HepG2 (cell line): ENCODE data around the gene ATRN. TPM values are rescaled to one million over a fixed set of nuclear protein-coding genes. Genes with fewer than 3 reads are reported as not detected.

ENCODE experiments used
- ATAC-seq: fragments of 200-7000 bp; cut with Tn5 transposase; 3 replicates; pipeline ENCODE4 v1.9.1; 2020; ENCODE audit warnings: mild to moderate bottlenecking, moderate library complexity
- BruUV-seq: library from RNA; stranded (reverse); fragments of 400-500 nt; replicated peaks from 2 replicates; lab custom pipeline; 2021; lab: Mats Ljungman, UMichigan
- CTCF ChIA-PET: fragments of 300-600 bp; formaldehyde crosslinking; extraction: SDS; loops from one replicate; lab custom pipeline; 2021; ENCODE audit warnings: low total read pairs, inconsistent platforms, low intra/inter-chr PET ratio; lab: Yijun Ruan, JAX
- POLR2A ChIA-PET: fragments of 350-600 bp; sonication (Branson Sonifier 250); formaldehyde crosslinking; loops from one replicate; lab custom pipeline; 2020; ENCODE audit warnings: antibody characterized with exemption, inconsistent platforms; lab: Yijun Ruan, JAX
- DNase-seq: peaks from one replicate; pipeline ENCODE4 v3.0.0-alpha.2; 2015; ENCODE audit warnings: low spot score
- FAIRE-seq: peaks from 3 replicates; lab custom pipeline; 2011; peaks lifted over from hg19 to GRCh38; lab: Jason Lieb, UNC
- H2AFZ ChIP-seq: one replicate; pipeline ENCODE4 v1.6.1; 2011; ENCODE audit warnings: low read length, inconsistent platforms
- H3K27ac ChIP-seq: fragments of 300-600 bp; 3 replicates; pipeline ENCODE4 v1.8.0; 2011; ENCODE audit warnings: mixed run types, mild to moderate bottlenecking, mixed read lengths, low read length, inconsistent platforms; ENCODE audit not compliant: insufficient read depth; ENCODE audit errors: extremely low read length
- H3K27me3 ChIP-seq, 2 experiments: fragments of 200-600 bp in 1 of 2; 2 replicates in 1 of 2; 3 replicates in 1 of 2; pipeline versions ENCODE4 v1.6.0 to v1.8.0; 2011; ENCODE audit warnings: low read length in 2 of 2, mild to moderate bottlenecking in 2 of 2, moderate library complexity in 2 of 2, inconsistent platforms in 1 of 2; ENCODE audit not compliant: insufficient read depth in 2 of 2, control insufficient read depth in 1 of 2
- H3K36me3 ChIP-seq, 2 experiments: fragments of 200-600 bp in 1 of 2; replicated peaks in 1 of 2; 2 replicates in 1 of 2; 3 replicates in 1 of 2; pipeline versions ENCODE4 v1.5.1 to v1.8.0; 2011; ENCODE audit warnings: low read length in 2 of 2, inconsistent platforms in 1 of 2; ENCODE audit not compliant: insufficient read depth in 2 of 2, control insufficient read depth in 1 of 2
- H3K4me1 ChIP-seq: 2 replicates; pipeline ENCODE4 v1.5.1; 2012; ENCODE audit warnings: low read length, inconsistent platforms; ENCODE audit not compliant: insufficient read depth
- H3K4me2 ChIP-seq: 2 replicates; pipeline ENCODE4 v1.6.0; 2011; ENCODE audit warnings: low read depth, low read length, inconsistent platforms
- H3K4me3 ChIP-seq, 3 experiments: fragments of 200-600 bp in 1 of 3; sonication (generic), shearing (Covaris generic) in 1 of 3; replicated peaks in 1 of 3; 2 replicates each; pipeline ENCODE4 v1.5.1; 2011 to 2016; ENCODE audit warnings: low read length in 3 of 3, inconsistent platforms in 2 of 3, low read depth in 2 of 3, mild to moderate bottlenecking in 2 of 3, control low read depth in 1 of 3, mixed read lengths in 1 of 3; ENCODE audit not compliant: insufficient read depth in 1 of 3
- H3K79me2 ChIP-seq: one replicate; pipeline ENCODE4 v1.6.1; 2011; ENCODE audit warnings: low read length, inconsistent platforms; ENCODE audit not compliant: insufficient read depth
- H3K9ac ChIP-seq: 2 replicates; pipeline ENCODE4 v1.6.0; 2011; ENCODE audit warnings: mild to moderate bottlenecking, low read depth, low read length, inconsistent platforms; ENCODE audit not compliant: insufficient read depth
- H3K9me3 ChIP-seq: 2 replicates; pipeline ENCODE4 v1.5.1; 2012; ENCODE audit warnings: mild to moderate bottlenecking, low read length
- H4K20me1 ChIP-seq: 2 replicates; pipeline ENCODE4 v1.6.0; 2011; ENCODE audit warnings: inconsistent platforms, mild to moderate bottlenecking, low read length, moderate library complexity; ENCODE audit not compliant: insufficient read depth
- HNRNPLL ChIP-seq: fragments of 200-400 bp; formaldehyde crosslinking; IDR thresholded peaks from 2 replicates; pipeline ENCODE4 v1.6.1; 2017; ENCODE audit warnings: mild to moderate bottlenecking, low read depth, low read length; ENCODE audit not compliant: poor library complexity, severe bottlenecking
- MTF2 ChIP-seq: sonication (generic); formaldehyde crosslinking; IDR thresholded peaks from 2 replicates; pipeline ENCODE4 v1.5.0; 2020; ENCODE audit warnings: missing genetic modification reagents, borderline replicate concordance
- PRDM4 ChIP-seq: sonication (generic); formaldehyde crosslinking; IDR thresholded peaks from 2 replicates; pipeline ENCODE4 v1.9.0; 2021; ENCODE audit warnings: missing genetic modification reagents, borderline replicate concordance
- TEF ChIP-seq: sonication (generic); formaldehyde crosslinking; IDR thresholded peaks from 2 replicates; pipeline ENCODE4 v1.5.0; 2020; ENCODE audit warnings: missing genetic modification reagents
- ZNF891 ChIP-seq: sonication (generic); formaldehyde crosslinking; IDR thresholded peaks from 2 replicates; pipeline ENCODE4 v1.5.0; 2020; ENCODE audit warnings: mild to moderate bottlenecking, missing genetic modification reagents
- WGBS: methylation state at CpG from one replicate; pipeline ENCODE4 v1.1.6; 2017; ENCODE audit warnings: low lambda C conversion rate; 5-methylcytosine and 5-hydroxymethylcytosine counted together
- in situ Hi-C: cut with HindIII; loops from 2 replicates; pipeline ENCODE4 v1.10.0; 2017; ENCODE audit warnings: low pct_unique_long_range_greater_than_20kb; ENCODE audit not compliant: extremely low pct_ligation_motif_present
- intact Hi-C: fragments of 100-400 bp; cut with micrococcal nuclease; formaldehyde crosslinking; loops from one replicate; pipeline ENCODE4 v1.10.0; 2022; ENCODE audit not compliant: unreplicated experiment
- polyA plus RNA-seq, 8 experiments: library from polyadenylated mRNA; depleted of rRNA in 3 of 8; stranded (reverse) in 7 of 8; unstranded in 1 of 8; fragments of >200 nt; fragmentation: Illumina TruSeq in 4 of 8; extraction: Trizol in 4 of 8; gene quantifications; 2 replicates each; pipeline versions ENCODE4 v1.2.1 to v1.2.3, GENCODE V29; 2011 to 2016; ENCODE audit warnings: low read depth in 4 of 8, missing spikeins in 1 of 8, mixed read lengths in 1 of 8; ENCODE audit not compliant: insufficient read depth in 1 of 8
- total RNA-seq, 5 experiments: library from RNA; depleted of rRNA; stranded (reverse); fragments of >200 nt; fragmentation: Illumina TruSeq; extraction: Trizol; gene quantifications; 2 replicates each; pipeline ENCODE4 v1.2.3, GENCODE V29; 2016; ENCODE audit warnings: low read depth in 1 of 5

The ATRN gene
- total and polyA plus RNA-seq, 2 of the 13 experiments (the other 11 are each of a cell fraction or from before 2014, with no cell fraction given): 44.2 to 81.1 TPM

- in situ Hi-C loops: no loop called here
- no TSS peak for BruUV-seq
- Histone ChIP-seq H3K36me3 (no peaks in the 10 kb centered on the region), H3K4me3 (no peak overlapping the region), H3K4me2 (no peak overlapping the region), H2AFZ (no peak overlapping the region), H4K20me1 (no peaks in the 10 kb centered on the region; the same call in 1 of the 2 replicates), H3K4me1 (peaks cover 9% of the 10 kb centered on the region; the same call in 1 of the 2 replicates), H3K27me3 (peaks cover 16 to 71% of the 10 kb centered on the region in 2 experiments; a peak in 4 of 5 replicates), H3K9ac (no peak overlapping the region), H3K27ac (no peak overlapping the region), H3K79me2 (no peaks in the 10 kb centered on the region), H3K9me3 (peaks cover 5% of the 10 kb centered on the region; the same call in 1 of the 2 replicates)
- no peak for FAIRE-seq
- 50% methylated on average over 7 of the region's 9 CpGs for WGBS
- TF ChIP-seq ZNF891 (CRISPR knock-in tag) (0 out of 2 replicates have a peak, but pooled peaks have one; percentile 21), TEF (CRISPR knock-in tag) (no peak)
- POLR2A ChIA-PET: no interaction called here
- intact Hi-C loops: no loop called here
- DNase-seq: no peak
- peak; percentile 2; the same call in 2 of the 3 replicates for ATAC-seq
- CTCF ChIA-PET: no interaction called here
Measured at GRCh38 chr20:3691897-3692296, 221.1 kb downstream of the ATRN start.

GRCh38 chr20:3692706-3693294, 222.0 kb downstream of the ATRN start:
- WGBS: 82% methylated on average over 10 of the region's 23 CpGs
- ChIA-PET POLR2A (no interaction called here), CTCF (no interaction called here)
- H3K4me2 ChIP-seq: no peak overlapping the region
- DNase-seq: no peak
- no peaks in the 10 kb centered on the region; the same call in 1 of the 2 replicates for H4K20me1 ChIP-seq
- no peaks in the 10 kb centered on the region for H3K36me3 ChIP-seq
- no peak overlapping the region for H3K9ac ChIP-seq
- intact Hi-C loops: no loop called here
- peaks cover 5% of the 10 kb centered on the region; the same call in 1 of the 2 replicates for H3K9me3 ChIP-seq
- H3K27ac ChIP-seq: no peak overlapping the region
- no peaks in the 10 kb centered on the region for H3K79me2 ChIP-seq
- peaks cover 20 to 75% of the 10 kb centered on the region in 2 experiments; a peak in 4 of 5 replicates for H3K27me3 ChIP-seq
- no peak; the same call in 2 of the 3 replicates for ATAC-seq
- no TSS peak for BruUV-seq
- H3K4me1 ChIP-seq: peaks cover 9% of the 10 kb centered on the region; the same call in 1 of the 2 replicates
- TF ChIP-seq HNRNPLL: peak; percentile 4
- TF ChIP-seq MTF2 (CRISPR knock-in tag): 0 out of 2 replicates have a peak, but pooled peaks have one; percentile 27
- TF ChIP-seq PRDM4 (CRISPR knock-in tag): no peak
- TF ChIP-seq, all 625 proteins: peak for 2
- Histone ChIP-seq H2AFZ (no peak overlapping the region), H3K4me3 (no peak overlapping the region)
- in situ Hi-C loops: no loop called here
- no peak for FAIRE-seq
